CD4-positive, alpha-beta T cell treated with Interleukin-17A for 1 hour (primary cell): ENCODE results near the gene C3orf18.

Source experiments
- DNase-seq: peaks from one replicate; pipeline ENCODE4 v3.0.0-alpha.2; 2020

Gene C3orf18

DNA sequence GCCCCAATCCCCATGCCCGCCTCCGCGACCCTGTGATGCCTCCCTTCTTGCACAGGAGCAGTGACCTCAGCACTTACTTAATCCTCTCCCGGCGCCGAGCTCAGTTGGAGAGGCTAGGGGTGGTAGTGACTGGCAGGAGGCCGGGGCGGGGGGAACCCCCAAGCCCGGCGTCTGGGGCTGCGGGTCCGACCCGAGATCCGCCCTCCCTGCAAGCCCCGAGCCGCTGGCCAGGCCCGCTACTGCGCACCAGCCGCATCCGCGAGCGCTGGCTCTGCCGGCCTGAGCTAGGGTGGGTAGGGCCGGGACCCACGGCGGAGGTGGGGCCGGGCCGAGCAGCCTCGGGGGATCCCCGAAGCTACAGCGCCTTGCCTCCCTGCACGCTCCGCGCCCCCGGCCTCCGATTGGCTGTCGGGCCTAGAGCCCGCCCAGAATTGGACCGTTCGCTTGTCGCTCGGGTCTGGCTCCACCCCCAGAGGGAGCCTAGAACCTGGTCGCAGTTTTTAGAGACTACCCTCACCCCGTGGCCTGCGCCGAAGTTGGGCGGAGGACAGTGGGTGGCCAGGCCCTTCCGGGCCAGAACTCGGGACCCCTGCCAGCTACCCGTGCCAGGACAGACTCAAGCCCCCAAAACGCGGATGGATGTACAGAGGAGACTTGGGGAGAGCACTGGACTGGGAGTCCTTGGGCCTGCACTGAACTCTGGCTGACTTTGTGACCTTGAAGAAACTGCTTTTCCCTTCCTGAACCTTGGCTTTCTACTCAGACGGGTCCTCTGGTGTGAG is at the start of gene C3orf18:
Gene C3orf18, minus strand, starts transcription at position 362 of the 782 bp plus-strand sequence. CDS start 2,048 bp downstream, outside the sequence.
- peak; percentile 96 for DNase-seq

DNA sequence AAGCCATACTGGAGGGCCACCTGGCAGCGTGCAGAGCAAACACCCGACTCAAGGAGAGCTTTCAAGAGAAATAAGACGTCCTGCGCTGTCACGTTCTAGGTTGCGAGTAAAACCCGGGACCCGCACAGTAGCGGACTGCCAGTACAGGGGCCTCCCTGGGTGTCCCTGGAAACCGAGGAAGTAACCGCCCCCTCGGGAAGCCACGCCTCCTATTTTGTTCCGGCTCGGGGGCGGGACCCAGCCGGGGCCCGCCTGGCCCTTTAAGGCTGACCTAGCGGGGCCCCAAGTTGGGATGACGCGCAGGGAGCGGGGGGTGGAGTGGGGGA is 49.2 kb upstream of the C3orf18 start:
- DNase-seq: peak; percentile 96

DNA sequence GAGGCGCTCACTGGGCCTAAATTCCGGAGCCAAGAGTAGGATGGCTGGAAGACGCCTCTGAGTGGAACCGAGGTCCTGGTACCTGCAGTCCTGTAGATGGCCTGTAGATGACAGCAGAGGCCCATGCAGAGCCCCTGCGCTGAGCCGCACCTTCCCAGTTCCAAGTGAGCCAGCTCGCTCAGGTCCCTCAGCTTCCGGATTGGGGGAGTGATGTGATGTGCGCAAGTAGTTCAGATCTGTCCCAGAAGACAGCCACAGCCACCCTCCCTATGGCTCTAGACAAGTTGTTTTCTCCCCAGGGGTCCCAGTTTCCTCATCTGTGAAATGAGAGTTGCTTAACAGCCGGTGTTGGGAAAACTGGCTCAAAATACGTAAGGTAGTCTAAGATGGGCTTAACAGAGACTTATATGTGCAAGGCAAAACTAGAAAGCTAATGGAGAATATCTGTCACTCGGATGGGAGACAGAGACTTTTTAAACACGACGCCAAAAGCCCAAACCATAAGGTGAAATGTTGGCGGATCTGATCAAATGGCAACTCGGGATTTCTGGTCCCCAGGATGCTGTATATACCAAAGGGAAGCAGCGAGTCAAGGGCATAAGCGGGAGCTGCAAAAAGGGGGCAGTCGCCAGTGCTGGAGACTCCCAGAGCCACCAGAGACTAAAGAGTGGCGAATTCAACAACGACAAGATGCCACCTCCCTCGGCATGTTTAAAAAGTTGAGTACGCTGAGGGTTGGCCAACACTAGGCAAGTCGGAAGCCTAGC is 48.6 kb upstream of the C3orf18 start:
- DNase-seq: peak; percentile 86

DNA sequence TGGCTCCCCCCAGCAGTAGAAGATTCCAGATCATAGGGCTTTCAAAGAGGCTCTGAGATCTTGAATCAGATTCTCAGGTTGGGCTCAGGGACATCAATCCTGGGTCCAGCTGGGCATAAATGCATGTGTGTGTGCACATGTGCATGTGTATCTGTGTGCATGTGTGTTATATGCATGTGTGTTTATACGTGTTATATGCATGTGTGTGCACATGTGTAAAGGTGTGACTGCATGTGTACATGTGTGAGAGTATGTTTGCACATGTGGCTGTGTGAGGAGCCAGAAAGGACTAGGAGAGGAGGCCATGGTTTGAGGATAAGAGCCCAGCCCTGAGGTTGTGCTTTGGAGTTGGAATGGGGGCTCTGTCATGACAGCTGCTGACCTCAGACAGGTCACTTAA is 47.6 kb upstream of the C3orf18 start:
- no peak for DNase-seq

DNA sequence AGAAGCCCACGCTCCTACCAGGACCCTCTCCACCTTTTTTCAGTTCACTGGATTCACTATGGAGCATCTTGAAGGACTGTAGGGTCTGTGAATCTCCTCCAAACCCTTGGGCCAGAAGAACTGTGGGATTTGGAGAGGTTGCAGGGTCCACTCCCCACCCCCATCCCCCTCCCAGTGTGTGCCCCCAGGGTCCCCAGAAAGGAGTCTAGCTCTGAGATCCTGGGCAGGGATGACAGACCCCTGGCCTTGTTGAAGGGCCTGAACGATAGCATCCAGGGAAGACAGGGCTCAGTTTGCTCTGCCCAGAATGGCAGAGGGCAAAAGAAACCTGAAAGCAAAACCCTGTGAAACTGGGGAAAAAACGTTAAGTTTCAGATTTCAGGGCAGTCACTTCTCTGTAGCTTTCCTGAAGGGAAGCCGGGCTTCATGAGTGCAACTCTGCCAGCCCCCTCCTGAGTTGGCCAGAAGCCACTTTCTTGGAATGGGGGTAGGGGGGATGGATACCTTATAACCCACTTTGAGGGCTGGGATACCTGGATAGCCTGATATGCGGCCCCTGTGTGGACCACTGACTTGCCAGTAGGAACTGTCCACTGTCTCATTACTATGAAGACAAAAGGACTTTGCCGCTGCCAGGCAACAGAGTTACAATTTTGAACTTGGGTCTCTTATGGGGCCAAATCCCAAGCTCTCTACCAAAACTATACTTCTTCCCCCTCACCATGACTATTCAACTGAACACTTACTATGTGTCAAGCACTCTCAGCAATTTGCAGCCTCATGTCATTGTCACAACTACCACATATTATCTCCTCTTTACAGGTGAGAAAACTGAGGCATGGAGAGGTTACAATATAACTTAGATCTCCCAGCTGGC is 45.7 kb upstream of the C3orf18 start:
- DNase-seq: no peak

DNA sequence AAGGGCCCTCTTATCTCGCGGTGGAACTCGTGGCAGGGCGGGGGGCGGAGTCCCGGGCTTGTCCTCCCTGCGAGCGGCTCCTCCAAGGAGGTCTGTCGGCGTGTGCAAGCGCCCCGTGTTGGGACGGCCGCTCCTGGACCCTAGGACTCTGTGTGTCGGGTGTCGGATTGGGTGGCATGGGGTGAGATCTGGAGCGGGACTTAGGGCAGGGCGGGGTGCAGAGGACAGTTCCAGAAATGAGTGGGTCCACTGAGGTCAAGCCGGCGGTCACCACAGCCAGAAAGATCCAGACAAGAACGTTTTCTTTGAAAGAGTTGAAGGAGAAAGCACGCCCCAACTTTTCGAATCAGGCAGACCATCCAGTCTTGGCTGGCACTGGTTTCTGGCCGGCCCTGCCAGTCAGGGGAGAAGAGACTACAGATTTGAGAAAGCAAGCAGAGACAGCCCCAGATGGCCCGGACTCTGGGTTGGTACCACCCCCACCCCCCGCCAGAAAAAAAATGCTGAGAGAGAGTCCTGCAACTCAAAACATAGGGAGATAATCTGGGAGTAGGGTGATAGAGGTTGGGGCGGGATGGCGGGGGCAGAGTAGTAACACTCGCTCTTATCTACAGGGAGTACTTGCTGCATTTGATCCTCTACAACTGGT is 44.8 kb upstream of the C3orf18 start:
- DNase-seq: no peak

DNA sequence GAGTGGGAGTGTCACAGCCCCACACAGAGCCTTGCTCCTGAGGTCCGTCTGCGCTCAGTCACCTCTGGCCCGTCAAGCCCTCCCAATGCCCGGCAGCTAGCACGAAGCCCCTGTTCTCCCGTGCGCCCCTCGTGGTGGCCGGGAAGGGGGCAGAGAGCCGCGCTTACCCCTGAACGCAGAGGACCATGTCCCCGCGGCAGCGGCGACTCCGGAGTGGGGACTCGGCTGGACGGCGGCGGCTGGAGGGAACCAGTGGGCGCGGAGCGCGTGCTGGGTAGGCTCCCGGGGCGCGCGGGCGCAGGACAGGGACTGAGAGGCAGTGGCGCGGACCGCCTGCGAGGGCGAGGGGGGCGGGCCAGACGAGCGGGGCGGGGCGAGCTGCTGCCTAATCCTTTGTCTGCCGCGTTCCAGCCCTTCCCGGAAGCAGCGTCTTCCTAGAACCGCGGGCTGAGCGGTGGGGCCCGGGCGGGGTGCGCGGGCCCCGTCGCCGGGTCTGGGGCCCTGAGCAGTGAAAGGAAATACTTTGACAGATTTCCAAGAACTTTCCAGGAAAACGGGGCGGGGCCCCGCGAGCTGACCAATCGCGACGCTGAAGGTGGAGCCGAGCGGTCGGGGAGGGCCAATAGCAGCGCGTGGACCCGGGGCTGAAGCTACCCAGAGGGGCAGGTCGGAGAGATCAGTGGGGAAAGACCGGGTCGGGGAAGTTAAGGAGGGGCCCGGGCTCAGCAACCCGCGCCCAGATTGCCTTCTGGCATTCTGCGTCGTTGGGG is 44.1 kb upstream of the C3orf18 start, which contains the start of gene CISH:
Gene CISH, minus strand, starts transcription at position 311 of the 770 bp plus-strand sequence. Its CDS starts 124 bp downstream, at position 187.
- DNase-seq: peak; percentile 96

DNA sequence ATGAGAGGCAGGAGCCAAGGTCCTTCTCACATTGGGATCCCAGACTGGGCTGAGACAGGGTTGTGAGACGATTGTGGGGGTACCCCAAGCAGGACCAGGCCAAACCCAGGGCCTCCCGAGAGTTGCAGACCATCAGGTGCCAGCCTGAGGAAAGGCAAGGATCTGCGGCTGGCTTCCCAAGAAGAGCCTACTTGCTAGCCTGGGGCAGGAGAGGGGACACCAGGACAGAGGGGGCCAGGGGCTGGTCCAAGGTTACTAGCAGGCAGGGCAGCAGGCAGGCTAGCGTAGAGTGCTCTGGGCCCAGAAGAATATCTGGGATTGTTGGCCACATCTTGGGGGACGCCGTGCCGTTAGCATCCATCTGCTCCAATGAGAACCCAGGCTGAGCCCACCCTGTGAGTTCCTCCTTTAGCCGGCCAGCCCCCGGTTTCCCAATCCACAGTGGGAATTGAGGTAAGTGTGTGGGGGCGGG is 43.5 kb upstream of the C3orf18 start:
- no peak for DNase-seq

DNA sequence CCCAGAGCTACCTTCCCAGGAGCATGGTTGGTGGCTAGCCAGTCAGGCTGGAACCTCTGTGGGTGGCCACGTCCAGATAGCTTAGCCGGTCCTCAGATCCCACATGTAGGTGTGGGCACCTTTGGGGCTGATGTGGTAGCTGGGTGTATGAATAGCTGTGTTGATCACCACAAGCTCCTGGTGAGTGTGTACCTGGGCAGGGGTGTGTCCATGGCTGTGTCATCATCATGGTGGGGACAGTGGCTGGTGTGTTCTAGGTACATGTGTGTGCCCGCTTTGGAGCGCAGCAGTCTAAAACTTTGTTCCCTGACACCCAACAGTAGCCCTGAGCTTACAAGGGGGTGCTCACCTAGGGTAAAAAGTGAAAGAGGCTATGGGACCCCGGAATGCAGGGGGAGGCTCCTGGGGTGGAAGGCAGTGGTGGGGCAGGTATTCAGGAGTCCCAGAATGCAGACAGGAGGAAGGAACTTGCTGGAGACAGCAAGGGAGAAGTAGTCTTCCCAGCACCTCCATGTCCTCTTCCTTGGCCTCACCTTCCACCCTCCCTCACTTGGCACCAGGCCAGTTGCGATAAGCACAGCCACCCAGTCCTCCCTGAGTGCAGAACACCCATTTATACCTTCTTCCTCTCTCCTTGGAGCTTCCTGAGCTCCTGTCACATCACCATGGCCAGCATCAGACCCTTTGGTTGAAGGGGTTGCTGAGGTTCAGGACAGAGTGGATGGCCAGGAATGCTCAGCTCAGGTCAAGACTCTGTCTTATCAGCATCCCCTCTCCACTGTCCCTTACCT is 42.8 kb upstream of the C3orf18 start:
- no peak for DNase-seq

DNA sequence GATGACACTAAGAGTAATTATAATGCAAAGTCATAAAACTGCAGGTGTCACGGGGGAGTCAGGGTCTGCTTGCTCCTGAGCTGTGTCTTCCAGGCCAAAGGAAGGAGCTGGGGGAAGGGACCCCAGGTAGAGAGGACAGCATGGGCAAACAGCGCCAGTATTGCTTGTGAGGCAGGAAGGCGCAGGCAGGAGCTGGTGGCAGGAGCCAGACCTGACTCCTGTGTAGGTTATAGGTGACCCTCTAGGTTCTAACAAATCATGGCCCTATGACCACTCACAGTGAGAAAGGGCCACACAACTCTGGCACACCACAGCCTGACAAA is 42.2 kb upstream of the C3orf18 start:
- DNase-seq: no peak

DNA sequence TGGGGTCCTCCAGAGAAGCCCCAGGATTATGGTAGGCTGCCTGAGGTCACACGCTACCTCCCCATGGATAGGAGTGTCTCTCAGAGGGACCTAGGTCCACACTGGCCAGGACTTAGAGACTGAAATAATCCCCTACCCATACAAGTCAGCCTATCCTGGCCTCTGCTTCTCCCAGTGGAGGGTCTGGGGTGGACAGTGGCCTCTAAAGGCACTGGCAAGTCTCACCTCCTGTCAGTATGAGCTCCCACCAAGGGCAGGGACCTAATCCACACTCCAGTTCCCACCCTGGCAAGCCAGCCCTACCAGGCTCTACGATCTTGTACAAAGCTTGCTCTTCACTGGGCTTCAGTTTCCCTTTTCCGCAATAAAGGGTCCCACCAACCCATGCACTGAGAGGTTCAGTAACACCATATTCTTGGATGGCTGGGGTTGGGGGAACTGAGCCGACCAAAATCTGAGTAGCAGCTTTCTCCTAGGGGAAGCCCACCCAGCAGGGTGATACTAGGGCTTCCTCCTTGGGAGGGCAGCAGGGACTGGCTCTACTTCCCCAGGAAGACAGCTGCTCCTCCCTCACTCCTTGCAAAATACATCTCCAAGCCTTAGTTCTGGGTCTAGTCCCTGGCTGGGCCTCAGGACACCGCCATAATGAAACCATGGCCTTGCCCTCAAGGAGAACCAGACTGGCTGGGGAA is 41.7 kb upstream of the C3orf18 start:
- no peak for DNase-seq

DNA sequence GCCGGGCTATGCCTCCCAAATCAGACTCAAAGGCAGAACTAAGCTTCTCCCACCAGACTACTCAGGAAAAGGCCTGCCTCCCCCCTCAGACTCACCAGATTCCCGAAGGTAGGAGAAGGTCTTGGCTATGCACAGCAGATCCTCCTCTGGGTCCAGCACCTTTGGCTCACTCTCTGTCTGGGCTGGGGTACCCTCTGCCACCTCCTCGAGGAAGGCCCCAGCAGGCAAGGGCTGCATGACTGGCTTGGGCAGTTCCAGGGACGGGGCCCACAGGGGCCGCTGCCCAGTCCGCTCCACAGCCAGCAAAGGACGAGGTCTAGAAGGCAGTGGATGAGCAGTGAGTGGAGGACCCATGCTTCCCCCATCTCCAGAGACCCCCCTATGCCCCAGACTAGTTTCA is 40.7 kb upstream of the C3orf18 start:
- DNase-seq: no peak

DNA sequence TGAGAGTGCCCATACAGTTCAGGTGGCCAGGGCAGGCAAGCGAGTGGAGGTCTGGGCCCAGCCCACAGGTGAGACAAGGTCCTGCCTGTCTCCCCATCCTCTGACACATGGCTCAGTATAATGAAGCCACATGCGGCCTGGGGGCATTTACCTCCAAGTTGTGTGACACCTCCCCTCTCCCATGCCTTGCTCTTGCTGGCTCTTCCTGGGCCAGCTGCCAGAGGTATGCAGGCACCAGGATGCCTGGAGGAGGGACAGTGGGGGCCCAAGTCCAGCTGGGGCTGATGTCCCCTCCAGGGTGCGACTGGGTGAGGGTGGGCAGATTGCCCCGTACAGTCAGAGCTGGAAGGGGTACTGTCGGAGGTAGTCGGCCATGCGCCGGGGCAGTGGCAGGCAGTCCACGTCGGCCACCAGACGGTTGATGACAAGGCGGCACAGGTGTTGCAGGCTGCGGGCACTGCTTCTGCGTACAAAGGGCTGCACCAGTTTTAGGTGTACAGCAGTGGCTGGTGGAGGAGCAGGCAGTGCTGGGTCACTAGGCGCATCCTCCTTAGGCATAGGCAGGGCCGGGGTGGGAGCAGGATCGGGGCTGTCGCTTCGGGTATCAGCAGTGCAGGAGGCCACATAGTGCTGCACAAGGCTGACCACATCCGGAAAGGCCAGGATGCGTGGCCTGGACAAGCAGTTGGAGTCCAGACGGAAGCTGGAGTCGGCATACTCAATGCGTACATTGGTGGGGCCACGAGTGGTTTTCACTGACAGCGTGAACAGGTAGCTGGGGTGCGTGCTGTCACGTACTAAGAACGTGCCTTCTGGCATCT is 39.9 kb upstream of the C3orf18 start:
- DNase-seq: no peak

DNA sequence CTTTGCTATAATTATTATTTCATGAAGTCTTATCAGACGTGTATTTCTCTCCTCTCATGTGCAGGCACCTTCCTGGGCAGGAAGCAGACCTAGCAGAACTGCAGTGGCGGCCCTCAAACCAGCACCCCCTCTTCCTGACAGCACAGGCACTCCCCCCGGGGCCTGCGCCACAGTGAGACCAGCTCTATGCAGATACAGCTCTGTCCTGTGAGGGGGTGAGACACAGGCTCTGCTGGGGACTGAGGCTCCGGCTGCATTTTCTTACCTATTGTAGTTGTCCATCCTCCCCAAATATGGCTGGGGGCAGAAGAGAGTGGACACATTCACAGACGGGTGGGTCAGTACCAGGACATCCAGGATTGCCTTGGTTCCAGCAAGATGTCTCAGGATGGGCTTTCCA is 39.0 kb upstream of the C3orf18 start:
- peak; percentile 54 for DNase-seq

DNA sequence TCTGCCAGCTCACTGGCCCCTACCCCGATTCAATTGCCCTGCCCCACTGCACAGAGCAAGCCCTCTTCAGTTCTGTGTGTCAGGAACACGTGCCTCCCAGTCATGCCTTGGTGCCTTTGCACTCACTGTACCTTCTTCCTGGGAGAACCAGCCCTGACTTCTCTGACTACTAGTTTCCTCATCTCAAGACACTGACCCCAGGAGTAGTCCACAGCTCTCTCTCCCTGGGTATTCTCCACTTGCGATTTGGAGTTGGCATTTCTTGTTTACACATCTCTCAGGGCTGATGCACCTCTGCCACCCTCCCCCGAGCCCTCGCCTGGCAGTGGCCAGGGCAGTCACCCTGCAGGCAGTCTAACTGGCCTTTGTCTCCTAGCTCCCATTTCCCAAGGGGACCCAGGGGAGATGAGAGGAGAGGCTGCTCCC is 38.4 kb upstream of the C3orf18 start:
- no peak for DNase-seq

DNA sequence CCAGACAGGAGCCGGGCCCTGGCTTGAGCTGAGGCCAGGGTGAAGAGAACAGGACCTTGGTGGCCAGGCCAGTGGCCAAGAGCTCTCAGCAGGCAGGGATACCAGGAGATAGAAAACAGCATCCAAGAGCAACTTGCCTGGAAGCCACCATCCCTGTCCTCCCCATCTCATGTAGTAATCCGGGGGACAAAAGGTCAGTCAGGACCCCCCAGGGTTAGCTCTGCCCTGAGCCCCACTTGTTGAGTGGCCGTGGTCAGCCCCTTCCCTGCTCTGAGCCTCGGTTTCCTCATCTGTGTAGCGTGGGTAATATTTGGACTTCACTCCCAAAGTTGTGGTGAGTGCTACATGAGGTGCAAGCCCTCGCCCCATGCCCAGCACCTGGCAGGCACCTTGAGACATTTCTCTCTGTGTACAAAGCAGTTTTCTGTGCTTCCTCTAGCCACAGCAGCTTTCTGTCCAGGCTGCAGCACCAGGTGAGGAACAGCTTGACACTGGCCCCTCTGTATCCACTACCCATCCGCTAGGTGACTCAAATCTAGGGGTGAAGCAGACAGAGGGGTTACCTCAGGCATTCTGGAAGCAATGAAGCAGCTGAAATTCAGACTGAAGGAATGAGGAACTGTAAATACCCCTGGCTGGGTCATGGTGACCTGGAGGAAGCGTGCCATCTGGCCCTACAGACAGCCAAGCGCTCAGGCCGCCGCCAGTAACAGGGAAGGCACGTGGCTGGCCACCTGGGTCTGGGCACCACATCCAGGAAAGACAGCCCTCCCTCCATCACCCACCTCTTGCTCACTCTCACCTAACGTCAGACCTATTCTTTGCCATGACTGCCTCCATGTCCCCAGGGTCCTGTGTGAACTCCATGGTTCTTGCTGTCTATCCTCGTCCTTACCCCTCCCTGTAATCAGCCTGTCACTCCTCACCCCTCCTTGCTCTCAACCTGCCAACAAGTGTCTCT is 37.4 kb upstream of the C3orf18 start:
- no peak for DNase-seq

DNA sequence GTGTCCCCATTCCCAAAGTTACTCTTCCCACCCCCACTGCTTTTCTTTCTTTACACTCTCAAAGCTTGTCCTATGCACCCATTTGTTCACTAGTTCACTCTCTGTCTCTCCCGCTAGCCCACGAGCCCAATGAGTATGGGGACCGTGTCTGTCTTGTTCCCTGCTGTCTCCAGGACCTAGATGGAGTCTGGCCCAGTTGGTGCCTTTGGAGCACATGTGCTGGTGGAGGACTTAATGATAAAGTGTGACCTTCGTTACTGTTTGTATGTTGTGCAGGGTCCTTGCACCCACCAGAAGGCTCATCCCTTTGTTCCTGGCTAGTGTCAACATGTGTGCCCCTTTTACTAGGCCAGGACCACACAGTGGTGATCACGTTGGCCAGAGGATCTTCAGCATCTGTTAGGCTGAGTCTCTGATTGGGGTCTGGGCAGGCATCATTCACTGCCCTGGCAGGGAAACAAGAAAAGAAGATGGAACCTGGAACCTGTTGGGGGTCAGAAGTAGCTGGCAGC is 36.6 kb upstream of the C3orf18 start:
- no peak for DNase-seq
